ENCODE measurements around the gene TMEM187.

The TMEM187 gene

GRCh38 chrX:154020536-154021115 lies 48.1 kb downstream of the TMEM187 start:
- DNase-seq (ENCODE audit: low read depth): peak; percentile 17

GRCh38 chrX:154021131-154021611 lies 48.6 kb downstream of the TMEM187 start:
- DNase-seq (ENCODE audit: low read depth): peak; percentile 33

- DNase-seq (ENCODE audit: low read depth): no peak
These were observed 49.6 kb downstream of the TMEM187 start for GRCh38 chrX:154022108-154022507.

- DNase-seq (ENCODE audit: low read depth): no peak
These were observed 50.9 kb downstream of the TMEM187 start for GRCh38 chrX:154023276-154024000.

GRCh38 chrX:154024271-154024670 lies 51.7 kb downstream of the TMEM187 start:
- no peak for DNase-seq (ENCODE audit: low read depth)

- DNase-seq (ENCODE audit: low read depth): no peak
These were observed 52.7 kb downstream of the TMEM187 start for GRCh38 chrX:154025230-154025629.

GRCh38 chrX:154026136-154027021 lies 53.8 kb downstream of the TMEM187 start:
- peak; percentile 69 for DNase-seq (ENCODE audit: low read depth)

GRCh38 chrX:154027022-154027402 lies 54.5 kb downstream of the TMEM187 start:
- DNase-seq (ENCODE audit: low read depth): no peak

- no peak for DNase-seq (ENCODE audit: low read depth)
These were observed 55.4 kb downstream of the TMEM187 start for GRCh38 chrX:154027986-154028385.

- no peak for DNase-seq (ENCODE audit: low read depth)
These were observed 56.1 kb downstream of the TMEM187 start for GRCh38 chrX:154028502-154029184.

- no peak for DNase-seq (ENCODE audit: low read depth)
These were observed 56.9 kb downstream of the TMEM187 start for GRCh38 chrX:154029439-154029838.

- DNase-seq (ENCODE audit: low read depth): no peak
These were observed 57.7 kb downstream of the TMEM187 start for GRCh38 chrX:154030266-154030665.

- no peak for DNase-seq (ENCODE audit: low read depth)
These were observed 58.3 kb downstream of the TMEM187 start for GRCh38 chrX:154030715-154031305.

GRCh38 chrX:154032160-154032559 lies 59.6 kb downstream of the TMEM187 start:
- no peak for DNase-seq (ENCODE audit: low read depth)

- DNase-seq (ENCODE audit: low read depth): no peak
These were observed 60.1 kb downstream of the TMEM187 start for GRCh38 chrX:154032653-154033052.

Measured in fibroblast of gingiva (primary cell).